Progenitor cell of endocrine pancreas (in vitro differentiated cells): ENCODE data around the gene PROX2. TPM values are rescaled to one million over a fixed set of nuclear protein-coding genes. Genes with fewer than 3 reads are reported as not detected.

Experiments used
- DNase-seq: peaks from one replicate; pipeline ENCODE4 v3.0.0; 2021; ENCODE audit warnings: low spot score; ENCODE audit not compliant: unreplicated experiment
- H3K27ac Mint-ChIP-seq: 2 replicates; pipeline ENCODE4 v1.8.0; 2021; ENCODE audit warnings: mild to moderate bottlenecking, moderate library complexity, mixed read lengths
- H3K27me3 Mint-ChIP-seq: 2 replicates; pipeline ENCODE4 v1.8.0; 2021; ENCODE audit warnings: mixed read lengths
- H3K36me3 Mint-ChIP-seq: 2 replicates; pipeline ENCODE4 v1.8.0; 2022; ENCODE audit warnings: mixed read lengths; ENCODE audit not compliant: insufficient read depth
- H3K4me1 Mint-ChIP-seq: 2 replicates; pipeline ENCODE4 v1.8.0; 2021; ENCODE audit warnings: low read depth, mixed read lengths
- H3K4me3 Mint-ChIP-seq: 2 replicates; pipeline ENCODE4 v1.8.0; 2021; ENCODE audit warnings: low read depth, mild to moderate bottlenecking, moderate library complexity, mixed read lengths
- H3K9me3 Mint-ChIP-seq: 2 replicates; pipeline ENCODE4 v1.8.0; 2021; ENCODE audit warnings: low read depth, mixed read lengths
- CTCF ChIP-seq: fragments of 200-600 bp; sonication (generic); IDR thresholded peaks from one replicate; pipeline ENCODE4 v1.5.0; 2021; ENCODE audit warnings: antibody characterized with exemption, mild to moderate bottlenecking; ENCODE audit not compliant: unreplicated experiment
- total RNA-seq: library from RNA; stranded (reverse); gene quantifications from 2 replicates; pipeline ENCODE4 v1.2.1, GENCODE V29; 2021

Gene PROX2
- total RNA-seq, 1 donor from 2014 or later, result not detected

DNA sequence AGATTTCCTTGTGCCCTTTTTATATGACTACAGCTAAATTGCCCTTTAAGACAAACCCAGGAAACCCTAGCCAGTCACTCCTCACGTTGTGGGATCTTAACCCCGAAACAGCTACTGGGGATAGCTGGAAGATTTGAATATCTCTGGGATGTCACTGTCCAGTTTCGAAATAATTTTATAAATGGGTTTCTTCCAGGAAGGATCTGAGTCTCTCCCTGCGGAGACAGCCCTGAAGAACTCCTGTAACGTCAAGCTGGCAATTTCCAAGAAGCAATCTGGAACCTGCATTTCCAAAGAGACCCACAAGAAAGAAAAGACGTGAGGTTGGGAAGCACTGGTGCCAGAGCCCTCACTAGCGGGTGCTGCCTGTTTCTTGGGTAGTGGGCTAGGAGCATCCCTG, 20.9 kb downstream of the PROX2 start:
- DNase-seq, result no peak
- Mint-ChIP-seq H3K36me3 (no peaks in the 10 kb centered on the region), H3K4me3 (no peak overlapping the region), H3K4me1 (peaks cover 2% of the 10 kb centered on the region), H3K27me3 (no peaks in the 10 kb centered on the region), H3K9me3 (no peaks in the 10 kb centered on the region), H3K27ac (no peak overlapping the region)
- TF ChIP-seq CTCF, result no peak

GRCh38 chr14:74853581-74853980, 22.4 kb downstream of the PROX2 start:
- H3K4me3 Mint-ChIP-seq, result no peak overlapping the region
- peaks cover 5% of the 10 kb centered on the region for H3K4me1 Mint-ChIP-seq
- no peaks in the 10 kb centered on the region for H3K36me3 Mint-ChIP-seq
- H3K27me3 Mint-ChIP-seq, result no peaks in the 10 kb centered on the region
- H3K27ac Mint-ChIP-seq, result no peak overlapping the region
- no peak for TF ChIP-seq CTCF
- DNase-seq, result no peak
- H3K9me3 Mint-ChIP-seq, result no peaks in the 10 kb centered on the region

- Mint-ChIP-seq H3K27ac (no peak overlapping the region), H3K4me3 (no peak overlapping the region), H3K9me3 (no peaks in the 10 kb centered on the region), H3K4me1 (peaks cover 5% of the 10 kb centered on the region), H3K36me3 (no peaks in the 10 kb centered on the region), H3K27me3 (no peaks in the 10 kb centered on the region)
- no peak for DNase-seq
- no peak for TF ChIP-seq CTCF
These were observed 22.9 kb downstream of the PROX2 start for GRCh38 chr14:74852922-74853530.

GRCh38 chr14:74848768-74849167, 27.2 kb downstream of the PROX2 start:
- no peaks in the 10 kb centered on the region for H3K9me3 Mint-ChIP-seq
- no peak for TF ChIP-seq CTCF
- no peaks in the 10 kb centered on the region for H3K27me3 Mint-ChIP-seq
- H3K36me3 Mint-ChIP-seq, result no peaks in the 10 kb centered on the region
- DNase-seq, result no peak
- no peak overlapping the region for H3K27ac Mint-ChIP-seq
- no peak overlapping the region for H3K4me3 Mint-ChIP-seq
- H3K4me1 Mint-ChIP-seq, result peaks cover 22% of the 10 kb centered on the region

DNA sequence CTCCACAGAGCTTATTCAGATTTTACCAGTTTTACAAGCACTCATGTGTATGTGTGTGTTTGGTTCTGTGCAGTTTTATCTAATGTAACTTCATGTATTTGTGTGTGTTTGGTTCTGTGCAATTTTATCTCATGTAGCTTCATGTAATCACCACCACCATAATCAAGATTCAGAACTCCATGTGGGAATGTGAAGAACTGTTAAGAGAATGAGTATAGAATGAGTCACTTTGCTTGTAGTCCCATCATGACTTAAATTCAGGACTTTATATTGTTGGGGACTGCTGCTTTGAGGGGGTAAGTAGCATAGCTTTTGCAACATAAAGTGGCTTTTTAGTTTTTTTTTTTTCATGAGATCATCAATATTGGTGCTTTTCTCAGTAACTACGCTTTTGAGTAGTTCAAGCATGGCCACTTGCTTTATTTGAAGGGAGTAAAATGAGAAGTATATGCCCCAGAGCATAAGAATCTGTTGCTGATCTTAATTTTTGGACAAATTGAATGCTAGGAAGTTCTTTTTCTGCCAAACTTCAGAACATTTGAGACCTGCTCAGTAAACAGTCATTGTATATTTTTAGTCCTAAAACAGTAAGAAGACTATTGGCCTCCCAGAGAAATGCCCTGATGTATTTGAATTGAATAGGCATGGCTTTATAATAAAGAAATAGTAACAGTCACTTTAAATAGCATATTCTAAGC, 28.8 kb downstream of the PROX2 start:
- no peaks in the 10 kb centered on the region for H3K9me3 Mint-ChIP-seq
- H3K4me1 Mint-ChIP-seq, result peaks cover 22% of the 10 kb centered on the region
- no peaks in the 10 kb centered on the region for H3K27me3 Mint-ChIP-seq
- TF ChIP-seq CTCF, result no peak
- no peak overlapping the region for H3K27ac Mint-ChIP-seq
- peaks cover 1% of the 10 kb centered on the region for H3K36me3 Mint-ChIP-seq
- no peak overlapping the region for H3K4me3 Mint-ChIP-seq
- no peak for DNase-seq
